GM19025 (cell line): Measurements from ENCODE around the gene BANK1.

Experiments
- ATAC-seq: cut with Tn5 transposase; IDR thresholded peaks from one replicate; pipeline ENCODE4 v1.9.1; 2021; ENCODE audit warnings: mild to moderate bottlenecking, low read depth, moderate library complexity; ENCODE audit not compliant: unreplicated experiment

BANK1 gene

DNA sequence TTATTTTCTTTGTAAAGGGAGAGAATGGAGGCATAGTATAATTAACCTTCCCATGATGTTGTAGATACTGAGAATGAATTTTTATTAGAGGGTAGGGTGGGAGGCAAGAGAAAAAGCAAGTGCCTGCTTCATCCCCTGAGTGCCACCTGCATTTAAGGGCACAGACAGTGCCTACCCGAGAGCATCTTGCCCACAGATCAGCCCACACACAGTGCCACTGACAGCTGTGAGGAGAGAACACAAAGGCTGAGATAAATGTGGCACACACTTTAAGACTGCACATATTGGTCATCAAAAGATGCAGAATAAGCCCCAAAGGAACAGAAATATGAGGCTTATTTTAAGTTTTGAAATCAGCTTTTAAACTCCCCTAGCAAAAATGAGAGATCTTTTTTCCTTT is 304.0 kb downstream of the BANK1 start:
- no peak for ATAC-seq

DNA sequence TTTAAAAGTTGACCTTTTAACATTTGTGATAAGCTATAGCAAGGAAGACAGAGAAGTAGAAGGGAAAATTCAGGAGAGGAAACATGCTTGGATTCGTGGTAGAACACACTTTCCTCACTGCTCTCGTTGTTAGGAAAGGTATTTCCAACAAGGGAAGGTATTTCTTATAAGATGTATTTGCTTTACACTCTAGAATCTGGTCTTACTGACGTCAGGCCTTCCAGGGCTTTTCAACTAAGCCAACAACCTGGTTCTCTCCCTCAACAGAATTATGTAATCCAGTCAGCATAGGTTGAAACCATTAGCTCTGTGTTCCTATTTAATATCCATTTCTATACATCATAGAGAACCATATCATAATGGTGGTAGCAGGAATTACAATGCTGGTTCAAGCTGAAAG is 312.8 kb downstream of the BANK1 start:
- no peak for ATAC-seq

DNA sequence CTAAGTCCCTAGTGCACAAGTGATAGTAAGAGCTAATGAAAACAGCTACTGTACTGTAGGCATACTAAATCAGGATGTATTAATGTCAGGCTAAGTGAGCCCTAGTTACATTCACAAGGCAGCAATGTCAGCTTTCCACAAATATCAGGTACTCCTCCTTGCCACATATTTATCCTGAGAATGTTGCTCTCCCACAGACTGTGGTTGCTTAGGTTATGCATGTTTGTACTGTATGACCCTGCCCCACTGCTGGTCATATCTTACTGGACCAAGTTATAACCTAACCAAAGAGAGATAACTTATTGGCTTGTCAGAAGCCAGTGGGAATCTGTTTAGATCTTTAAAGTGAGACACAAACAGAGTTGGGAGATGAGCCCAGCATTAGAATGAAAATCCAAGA is 313.7 kb downstream of the BANK1 start:
- no peak for ATAC-seq

DNA sequence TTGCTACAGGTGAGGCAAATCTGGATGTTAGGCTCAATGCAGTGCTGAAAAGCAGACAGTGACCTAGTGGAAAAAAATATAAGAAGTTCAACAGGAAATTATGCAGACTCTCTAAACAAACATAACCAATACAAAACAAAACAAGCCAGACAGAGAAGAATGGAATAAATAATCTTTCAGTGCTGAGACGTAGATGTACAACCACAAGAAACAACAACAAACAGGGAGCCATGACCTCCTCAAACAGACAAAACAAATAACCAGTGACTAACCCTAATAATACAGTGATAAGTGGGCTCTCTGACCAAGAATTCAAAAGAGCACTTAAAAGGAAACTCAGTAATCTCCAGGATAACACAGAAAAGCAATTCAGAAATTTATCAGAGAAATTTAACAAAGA is 315.5 kb downstream of the BANK1 start:
- no peak for ATAC-seq

DNA sequence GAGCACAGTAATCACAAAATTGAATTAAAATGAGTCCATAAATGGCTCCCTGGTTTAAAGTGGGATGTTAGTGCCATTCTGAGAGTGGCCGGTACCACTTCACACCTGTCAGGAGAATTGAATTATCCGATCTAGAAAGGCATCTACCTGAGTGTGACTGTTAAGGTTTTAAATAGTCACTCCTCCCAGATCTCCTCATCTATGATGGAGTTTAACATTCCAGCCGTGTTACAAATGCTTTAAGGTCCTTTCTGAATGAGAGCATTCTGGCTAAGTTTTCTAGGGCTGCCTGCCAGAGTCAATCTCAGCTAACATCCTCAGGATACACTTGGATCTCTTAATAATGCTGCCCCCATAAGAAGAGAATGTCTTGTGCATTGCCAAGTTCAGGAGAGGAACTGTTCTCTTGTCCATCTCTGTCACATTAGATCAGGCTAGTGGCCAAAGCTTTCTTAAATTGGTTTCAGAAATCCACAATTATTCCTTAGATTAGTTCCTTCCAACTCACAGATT is 323.6 kb downstream of the BANK1 start:
- no peak for ATAC-seq

DNA sequence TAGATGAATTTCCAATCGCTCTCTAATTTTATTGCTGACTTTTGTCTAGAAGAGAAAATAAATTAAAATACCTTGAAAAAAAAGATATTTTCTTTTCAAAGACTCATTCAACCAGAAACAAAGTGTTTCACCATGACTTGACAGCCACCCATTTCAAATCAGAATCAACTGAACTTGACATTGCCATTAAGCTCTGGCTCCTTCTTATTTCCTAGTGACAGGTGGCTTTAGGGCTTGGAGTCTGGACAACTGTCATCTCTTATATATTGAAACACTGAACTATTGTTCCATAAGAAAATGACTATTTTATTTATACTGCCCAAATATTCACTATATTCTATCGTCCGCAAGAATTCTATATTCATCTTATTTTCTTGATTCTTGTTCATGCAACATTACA is 325.6 kb downstream of the BANK1 start:
- ATAC-seq, result no peak

DNA sequence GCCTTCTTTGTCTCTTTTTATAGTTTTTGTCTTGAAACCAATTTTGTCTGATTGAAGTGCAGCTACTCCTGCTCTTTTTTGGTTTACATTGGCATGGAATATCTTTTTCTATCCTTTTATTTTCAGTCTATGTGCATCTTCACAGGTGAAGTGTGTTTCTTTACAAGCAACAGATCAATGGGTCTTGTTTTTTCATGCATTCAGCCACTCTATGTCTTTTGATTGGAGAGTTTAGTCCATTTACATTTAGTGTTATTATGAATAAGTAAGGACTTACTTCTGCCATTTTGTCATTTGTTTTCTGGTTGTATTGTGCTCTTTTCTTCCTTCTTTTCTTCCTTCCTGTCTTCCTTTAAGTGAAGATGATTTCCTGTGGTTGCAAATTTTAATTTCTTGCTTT is 330.3 kb downstream of the BANK1 start:
- ATAC-seq, result no peak
